Measurements from ENCODE around the gene ZBED5. TPM values are rescaled to one million over a fixed set of nuclear protein-coding genes. Genes with fewer than 3 reads are reported as not detected.

The ZBED5 gene
- total RNA-seq, 1 experiment from 2014 or later = 43.5 TPM

DNA sequence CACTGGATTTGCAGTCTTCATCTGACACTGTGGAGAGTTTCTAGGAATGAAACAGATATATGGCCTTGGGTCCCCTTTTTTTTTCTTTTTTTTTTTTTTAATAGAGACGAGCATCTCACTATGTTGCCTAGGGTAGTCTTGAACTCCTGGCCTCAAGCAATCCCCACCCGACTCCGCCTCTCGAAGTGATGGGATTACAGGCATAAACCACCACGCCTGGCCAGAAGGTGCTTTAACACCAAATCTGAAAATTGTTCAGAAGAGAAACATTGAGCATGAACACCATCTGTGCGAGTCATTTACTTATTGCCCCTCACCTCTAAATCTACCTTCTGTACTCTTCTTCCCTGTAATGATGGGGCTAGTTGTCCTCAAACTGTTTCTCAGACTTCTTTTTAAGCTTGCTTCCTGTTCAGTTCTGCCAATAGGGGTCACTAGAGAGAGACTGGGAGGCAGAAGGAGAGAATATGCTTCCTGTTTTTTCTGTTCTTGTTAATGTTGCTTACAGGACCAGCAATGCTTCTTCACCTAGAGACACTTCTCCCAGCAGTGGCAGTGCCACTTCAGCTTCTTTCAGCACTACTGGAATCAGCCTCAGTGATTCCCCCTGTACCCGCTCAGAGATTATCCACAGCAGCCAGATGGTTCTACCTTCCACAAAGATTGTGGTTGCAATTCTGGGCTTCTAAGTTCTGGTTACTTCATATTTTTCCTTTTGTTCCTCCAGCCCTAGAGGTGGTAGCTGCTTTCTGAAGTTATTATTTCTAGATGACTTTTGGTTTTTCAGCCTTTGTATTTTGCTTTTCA lies 20.8 kb upstream of the ZBED5 start:
- DNase-seq (ENCODE audit: low spot score) = peak; percentile 81

- no peak for DNase-seq (ENCODE audit: low spot score)
These were observed 18.3 kb upstream of the ZBED5 start for GRCh38 chr11:10876158-10876557.

DNA sequence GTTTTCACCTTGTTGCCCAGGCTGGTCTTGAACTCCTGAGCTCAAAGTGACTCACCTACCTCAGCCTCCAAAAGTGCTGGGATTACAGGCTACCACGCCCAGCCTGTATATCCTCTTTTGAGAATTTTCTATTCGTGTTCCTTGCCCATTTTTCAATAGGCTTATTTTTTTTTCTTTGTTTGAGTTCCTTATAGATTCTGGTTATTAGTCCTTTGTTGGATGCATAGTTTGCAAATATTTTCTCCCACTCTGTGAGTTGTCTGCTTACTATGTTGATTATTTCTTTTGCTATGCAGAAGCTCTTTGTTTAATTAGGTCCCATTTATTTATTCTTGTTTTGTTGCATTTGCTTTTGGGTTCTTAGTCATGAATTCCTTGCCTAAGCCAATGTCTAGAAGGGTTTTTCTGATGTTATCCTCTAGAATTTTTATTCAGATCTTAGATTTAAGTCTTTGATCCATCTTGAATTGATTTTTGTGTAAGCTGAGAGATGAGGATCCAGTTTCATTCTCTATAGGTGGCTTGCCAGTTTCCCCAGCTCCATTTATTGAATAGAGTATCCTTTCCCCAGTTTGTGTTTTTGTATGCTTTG lies 17.7 kb upstream of the ZBED5 start:
- no peak for DNase-seq (ENCODE audit: low spot score)

DNA sequence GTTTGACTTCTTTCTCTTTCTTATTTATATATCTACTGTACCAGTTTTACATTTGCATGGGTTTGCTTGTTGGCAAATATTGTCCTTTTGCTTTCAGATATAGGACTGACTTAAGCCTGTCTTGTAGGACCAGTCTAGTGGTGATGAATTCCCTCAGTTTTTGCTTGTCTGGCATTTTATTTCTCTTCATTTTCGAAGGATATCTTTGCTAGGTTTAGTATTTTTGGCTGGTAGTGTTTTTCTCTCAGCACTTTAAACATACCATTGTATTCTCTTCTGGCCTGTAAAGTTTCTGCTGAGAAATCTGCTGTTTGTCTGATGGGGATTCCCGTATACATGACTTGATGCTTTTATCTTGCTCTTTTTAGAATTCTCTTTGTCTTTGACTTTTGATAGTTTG lies 14.2 kb upstream of the ZBED5 start:
- DNase-seq (ENCODE audit: low spot score) = no peak

DNA sequence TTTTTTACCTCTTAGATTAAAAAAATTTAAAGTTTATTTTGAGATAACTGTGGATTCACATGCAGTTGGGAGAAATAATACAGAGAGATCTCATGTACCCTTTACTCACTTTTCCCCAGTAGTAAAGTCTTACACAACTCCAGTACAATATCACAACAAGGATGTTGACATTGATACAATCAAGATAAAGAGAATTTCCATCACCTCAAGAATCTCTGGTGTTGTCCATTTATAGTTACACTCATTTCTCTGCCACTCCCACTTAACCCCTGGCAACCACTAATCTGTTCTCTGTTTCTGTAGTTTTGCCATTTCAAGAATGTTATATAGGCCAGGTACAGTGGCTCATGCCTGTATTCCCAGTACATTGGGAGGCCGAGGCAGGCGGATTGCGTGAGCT lies 10.5 kb upstream of the ZBED5 start:
- no peak for DNase-seq (ENCODE audit: low spot score)

- DNase-seq (ENCODE audit: low spot score) = no peak
These were observed 9.1 kb upstream of the ZBED5 start for GRCh38 chr11:10866893-10867331.

DNA sequence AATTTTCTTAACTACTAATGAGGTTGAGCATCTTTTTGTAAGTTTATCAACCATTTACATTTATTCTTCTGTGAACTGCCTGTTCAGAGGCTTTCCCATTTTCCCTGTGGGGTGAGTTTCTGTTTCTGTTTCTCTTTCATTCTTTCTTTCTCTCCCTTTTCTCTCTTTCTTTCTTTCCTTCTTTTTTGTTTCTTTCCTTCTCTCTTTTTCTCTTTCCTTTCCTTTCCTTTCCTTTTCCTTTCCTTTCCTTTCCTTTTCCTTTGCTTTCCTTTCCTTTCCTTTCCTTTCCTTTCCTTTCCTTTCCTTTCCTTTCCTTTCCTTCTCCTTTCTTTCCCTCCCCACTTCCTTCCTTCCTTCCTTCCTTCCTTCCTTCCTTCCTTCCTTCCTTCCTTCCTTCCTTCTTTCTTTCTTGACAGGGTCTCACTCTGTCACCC lies 8.0 kb upstream of the ZBED5 start:
- DNase-seq (ENCODE audit: low spot score) = no peak

GRCh38 chr11:10864688-10865087 lies 6.8 kb upstream of the ZBED5 start:
- no peak for DNase-seq (ENCODE audit: low spot score)

- DNase-seq (ENCODE audit: low spot score) = no peak
These were observed 4.6 kb upstream of the ZBED5 start for GRCh38 chr11:10862446-10862845.

DNA sequence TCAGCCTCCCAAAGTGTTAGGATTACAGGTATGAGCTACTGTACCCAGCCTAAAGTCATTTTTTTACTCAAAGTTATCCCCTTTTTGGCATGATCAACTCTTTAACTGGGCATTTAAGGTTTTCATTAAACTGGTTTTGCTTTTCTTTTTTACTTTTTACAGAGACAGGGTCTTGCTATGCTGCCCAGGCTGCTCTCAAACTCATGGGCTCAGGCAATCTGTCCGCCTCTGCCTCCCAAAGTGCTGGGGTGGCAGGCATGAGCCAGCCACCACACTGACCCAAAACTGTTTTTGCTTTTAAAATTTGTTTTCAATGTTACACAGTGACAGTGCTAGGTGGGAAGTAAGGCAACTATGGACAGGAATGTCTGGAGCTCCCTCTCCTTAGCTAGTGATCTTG lies 3.9 kb upstream of the ZBED5 start:
- no peak for DNase-seq (ENCODE audit: low spot score)

DNA sequence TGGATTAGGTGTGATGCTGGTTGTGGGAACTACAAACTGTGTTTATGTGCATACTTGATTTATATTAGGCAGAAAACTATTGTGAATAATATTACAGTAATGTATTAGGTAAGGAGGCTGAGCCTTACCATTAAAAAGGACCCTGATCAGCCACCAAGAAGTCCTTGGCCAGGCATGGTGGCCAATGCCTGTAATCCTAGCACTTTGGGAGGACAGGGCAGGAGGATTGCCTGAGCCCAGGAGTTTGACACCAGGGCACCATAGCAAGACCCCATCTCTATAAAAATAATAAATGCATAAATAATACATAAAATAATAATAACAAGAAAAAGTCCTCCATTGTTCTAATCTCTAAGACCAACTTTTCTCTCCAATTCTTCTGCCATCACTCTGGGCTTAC lies 3.2 kb upstream of the ZBED5 start:
- DNase-seq (ENCODE audit: low spot score) = no peak

DNA sequence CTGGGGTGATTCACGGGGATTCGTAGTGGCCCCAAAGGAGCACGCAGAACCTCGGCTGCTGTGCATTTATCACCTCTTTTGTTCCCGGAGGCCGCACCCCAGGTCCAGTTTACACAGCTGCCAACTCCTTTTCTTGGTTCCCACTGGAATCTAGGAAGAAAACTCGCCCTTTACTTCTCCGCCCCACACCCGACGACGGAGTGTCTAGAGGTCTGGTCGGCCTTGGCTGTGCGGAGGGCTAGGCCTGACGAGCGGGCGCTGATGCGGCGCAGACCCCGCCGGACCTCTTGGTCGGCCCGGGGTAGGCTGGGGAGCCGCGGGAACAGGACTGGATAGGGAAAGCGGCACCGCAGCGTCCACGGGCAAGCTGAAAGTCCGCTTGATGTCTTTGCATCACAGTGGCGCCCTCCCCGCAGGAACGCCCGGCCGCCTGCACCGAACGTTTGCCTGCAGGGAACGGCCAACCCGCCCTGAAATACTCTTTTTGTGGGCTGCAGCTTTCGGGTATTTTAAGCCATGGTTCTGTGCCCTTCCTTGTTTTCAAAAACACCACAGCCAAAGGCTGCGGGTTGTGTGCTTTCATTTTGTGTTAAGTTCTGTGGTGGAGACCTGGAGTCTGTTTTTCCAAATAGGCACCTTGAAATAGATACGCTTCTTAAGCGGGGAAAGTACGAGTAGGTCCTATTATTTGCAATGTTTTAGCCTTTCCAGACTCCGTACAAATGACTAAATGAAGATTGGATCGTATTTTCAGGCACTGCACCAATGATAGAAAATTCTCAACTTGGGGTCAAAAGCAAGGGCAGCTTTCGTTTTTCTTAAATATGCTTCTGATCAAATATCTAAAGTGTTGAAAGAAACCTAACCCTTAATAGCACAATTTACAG lies 829 bp upstream of the ZBED5 start:
- peak; percentile 7 for DNase-seq (ENCODE audit: low spot score)

DNA sequence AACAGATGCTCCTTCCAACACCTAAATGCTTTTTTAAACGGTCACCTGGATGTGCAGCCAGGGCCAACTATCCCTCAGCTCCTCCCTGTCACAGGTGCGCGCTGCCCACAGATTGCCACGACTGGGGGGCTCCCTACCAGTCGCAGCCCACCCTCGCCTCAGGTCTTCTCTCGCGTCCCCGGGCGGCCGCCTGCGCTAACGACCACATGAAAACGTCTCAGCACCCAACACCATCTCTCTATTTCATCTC lies 469 bp downstream of the ZBED5 start:
- DNase-seq (ENCODE audit: low spot score) = no peak

- peak; percentile 35 for DNase-seq (ENCODE audit: low spot score)
These were observed 979 bp downstream of the ZBED5 start for GRCh38 chr11:10856689-10857458.

GRCh38 chr11:10855295-10855694 lies 2.6 kb downstream of the ZBED5 start:
- DNase-seq (ENCODE audit: low spot score) = no peak

- no peak for DNase-seq (ENCODE audit: low spot score)
These were observed 9.6 kb downstream of the ZBED5 start for GRCh38 chr11:10847960-10848860.

DNA sequence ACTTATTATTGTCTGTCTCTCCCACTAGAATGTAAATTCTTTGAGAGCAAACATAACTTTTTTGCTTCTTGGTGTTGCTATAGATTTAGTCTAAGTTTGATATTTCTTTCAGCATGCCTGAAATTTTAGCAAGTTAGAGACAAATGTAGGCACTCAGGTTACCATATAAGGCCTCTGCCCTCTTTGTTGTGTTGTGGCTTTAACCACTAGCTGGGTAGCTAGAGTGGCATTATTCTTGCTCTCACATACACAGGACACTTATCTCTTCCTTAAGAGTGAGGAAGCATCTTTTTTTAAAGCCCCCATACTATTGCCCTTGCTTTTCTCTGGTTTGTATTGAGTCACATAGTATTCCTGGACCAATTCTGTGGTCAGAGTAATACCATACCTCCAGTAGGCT lies 11.2 kb downstream of the ZBED5 start:
- DNase-seq (ENCODE audit: low spot score) = no peak

GRCh38 chr11:10845589-10845988 lies 12.3 kb downstream of the ZBED5 start:
- no peak for DNase-seq (ENCODE audit: low spot score)

GRCh38 chr11:10844796-10845195 lies 13.1 kb downstream of the ZBED5 start:
- DNase-seq (ENCODE audit: low spot score) = no peak

- DNase-seq (ENCODE audit: low spot score) = no peak
These were observed 13.5 kb downstream of the ZBED5 start for GRCh38 chr11:10844356-10844755.

GRCh38 chr11:10838881-10839280 lies 19.0 kb downstream of the ZBED5 start:
- DNase-seq (ENCODE audit: low spot score) = no peak

All from H4 (cell line).